ENCODE data around the gene HECTD4. TPM values are rescaled to one million over a fixed set of nuclear protein-coding genes. Genes with fewer than 3 reads are reported as not detected.
A peak's percentile ranks its signal among the peaks of the same experiment; 100 is the strongest.
"Not testable (repeated sequence)": the region's sequence is repeated elsewhere in the genome, so short reads cannot be mapped to it uniquely, and the experiment has no call there.

Gene HECTD4
- total RNA-seq, 1 donor = 37.1 TPM

GRCh38 chr12:112256780-112257179, 125.5 kb downstream of the HECTD4 start:
- no peak overlapping the region for H3K4me3 ChIP-seq (ENCODE audit: low read depth, low read length)
- TF ChIP-seq CTCF (IDR thresholded peaks at IDR 0.05; ENCODE audit: insufficient read depth, low read depth, low read length) = no peak
- DNase-seq (ENCODE audit: low read depth) = no peak

- no peak for TF ChIP-seq CTCF (IDR thresholded peaks at IDR 0.05; ENCODE audit: insufficient read depth, low read depth, low read length)
- no peak overlapping the region for H3K4me3 ChIP-seq (ENCODE audit: low read depth, low read length)
- DNase-seq (ENCODE audit: low read depth) = peak; percentile 3
Measured at GRCh38 chr12:112252184-112252583, 130.0 kb downstream of the HECTD4 start.

GRCh38 chr12:112244902-112245301, 137.3 kb downstream of the HECTD4 start:
- not testable (repeated sequence) for H3K4me3 ChIP-seq (ENCODE audit: low read depth, low read length); DNase-seq (ENCODE audit: low read depth)

GRCh38 chr12:112243255-112244110, 138.7 kb downstream of the HECTD4 start:
- H3K4me3 ChIP-seq (ENCODE audit: low read depth, low read length) = no peak overlapping the region
- no peak for TF ChIP-seq CTCF (IDR thresholded peaks at IDR 0.05; ENCODE audit: insufficient read depth, low read depth, low read length)
- DNase-seq (ENCODE audit: low read depth) = no peak

- H3K4me3 ChIP-seq (ENCODE audit: low read depth, low read length) = no peak overlapping the region
- no peak for TF ChIP-seq CTCF (IDR thresholded peaks at IDR 0.05; ENCODE audit: insufficient read depth, low read depth, low read length)
- DNase-seq (ENCODE audit: low read depth) = no peak
Measured at GRCh38 chr12:112241176-112241575, 141.1 kb downstream of the HECTD4 start.

GRCh38 chr12:112239881-112240280, 142.3 kb downstream of the HECTD4 start:
- H3K4me3 ChIP-seq (ENCODE audit: low read depth, low read length) = no peak overlapping the region
- no peak for DNase-seq (ENCODE audit: low read depth)
- TF ChIP-seq CTCF (IDR thresholded peaks at IDR 0.05; ENCODE audit: insufficient read depth, low read depth, low read length) = no peak

GRCh38 chr12:112239020-112239419, 143.2 kb downstream of the HECTD4 start:
- no peak overlapping the region for H3K4me3 ChIP-seq (ENCODE audit: low read depth, low read length)
- no peak for DNase-seq (ENCODE audit: low read depth)
- no peak for TF ChIP-seq CTCF (IDR thresholded peaks at IDR 0.05; ENCODE audit: insufficient read depth, low read depth, low read length)

Data from fibroblast of villous mesenchyme (primary cell).